Activated T-cell treated with anti-CD3 and anti-CD28 coated beads, Interleukin-2, amount 50 U/mL, for 4 hours (primary cell): ENCODE results near the gene DAB2IP. TPM values are rescaled to one million over a fixed set of nuclear protein-coding genes. Genes with fewer than 3 reads are reported as not detected.

Experiments used
- ATAC-seq, 2 donors: fragments of 200-7000 bp; cut with Tn5 transposase; one replicate each; pipeline ENCODE4 v1.10.0; 2021
- DNase-seq: peaks from one replicate; pipeline ENCODE4 v3.0.0-alpha.2; 2020
- H3K27me3 Mint-ChIP-seq: one replicate; pipeline ENCODE4 v1.8.0; 2021; ENCODE audit warnings: low read depth, mixed read lengths
- H3K36me3 Mint-ChIP-seq: one replicate; pipeline ENCODE4 v1.8.0; 2022; ENCODE audit warnings: mixed read lengths; ENCODE audit not compliant: insufficient read depth
- H3K4me1 Mint-ChIP-seq: one replicate; pipeline ENCODE4 v1.8.0; 2021; ENCODE audit warnings: low read depth, mixed read lengths
- H3K4me3 Mint-ChIP-seq: one replicate; pipeline ENCODE4 v1.8.0; 2021; ENCODE audit warnings: mild to moderate bottlenecking, moderate library complexity, mixed read lengths
- H3K9me3 Mint-ChIP-seq: one replicate; pipeline ENCODE4 v1.8.0; 2021; ENCODE audit warnings: mixed read lengths
- total RNA-seq, 3 donors: library from RNA; stranded (reverse); gene quantifications; one replicate each; pipeline ENCODE4 v1.2.1, GENCODE V29; 2021

The DAB2IP gene
- total RNA-seq, 3 donors from 2014 or later: 0.14 to 0.24 (median 0.18) TPM

- ATAC-seq (peak in 1 of 2 donors; percentile 34), DNase-seq (no peak)
- Mint-ChIP-seq H3K36me3 (no peaks in the 10 kb centered on the region), H3K4me3 (no peak overlapping the region), H3K4me1 (peaks cover 3% of the 10 kb centered on the region), H3K27me3 (peaks cover 14% of the 10 kb centered on the region), H3K9me3 (no peaks in the 10 kb centered on the region)
Measured at GRCh38 chr9:121634329-121635261, 16.8 kb upstream of the DAB2IP start.

GRCh38 chr9:121635300-121635876, 16.0 kb upstream of the DAB2IP start:
- H3K27me3 Mint-ChIP-seq: peaks cover 14% of the 10 kb centered on the region
- H3K36me3 Mint-ChIP-seq: no peaks in the 10 kb centered on the region
- DNase-seq: no peak
- H3K4me3 Mint-ChIP-seq: no peak overlapping the region
- no peaks in the 10 kb centered on the region for H3K9me3 Mint-ChIP-seq
- peaks cover 3% of the 10 kb centered on the region for H3K4me1 Mint-ChIP-seq
- no peak for ATAC-seq

- Mint-ChIP-seq H3K9me3 (no peaks in the 10 kb centered on the region), H3K4me3 (no peak overlapping the region), H3K4me1 (peaks cover 3% of the 10 kb centered on the region), H3K27me3 (peaks cover 10% of the 10 kb centered on the region), H3K36me3 (no peaks in the 10 kb centered on the region)
- DNase-seq (no peak), ATAC-seq (no peak)
Measured at GRCh38 chr9:121636341-121636865, 15.0 kb upstream of the DAB2IP start.

GRCh38 chr9:121636978-121637712, 14.3 kb upstream of the DAB2IP start:
- DNase-seq (no peak), ATAC-seq (no peak)
- Mint-ChIP-seq H3K9me3 (no peaks in the 10 kb centered on the region), H3K4me1 (peaks cover 3% of the 10 kb centered on the region), H3K27me3 (peaks cover 8% of the 10 kb centered on the region), H3K4me3 (no peak overlapping the region), H3K36me3 (no peaks in the 10 kb centered on the region)

GRCh38 chr9:121637713-121638220, 13.7 kb upstream of the DAB2IP start:
- H3K9me3 Mint-ChIP-seq: no peaks in the 10 kb centered on the region
- H3K4me1 Mint-ChIP-seq: peaks cover 3% of the 10 kb centered on the region
- no peak overlapping the region for H3K4me3 Mint-ChIP-seq
- DNase-seq: no peak
- ATAC-seq: no peak
- no peaks in the 10 kb centered on the region for H3K36me3 Mint-ChIP-seq
- H3K27me3 Mint-ChIP-seq: peaks cover 6% of the 10 kb centered on the region

- no peaks in the 10 kb centered on the region for H3K9me3 Mint-ChIP-seq
- ATAC-seq (no peak), DNase-seq (no peak)
- H3K27me3 Mint-ChIP-seq: peaks cover 6% of the 10 kb centered on the region
- H3K4me1 Mint-ChIP-seq: peaks cover 3% of the 10 kb centered on the region
- no peak overlapping the region for H3K4me3 Mint-ChIP-seq
- H3K36me3 Mint-ChIP-seq: no peaks in the 10 kb centered on the region
Measured at GRCh38 chr9:121638399-121638798, 13.0 kb upstream of the DAB2IP start.

- no peak for ATAC-seq
- H3K9me3 Mint-ChIP-seq: no peaks in the 10 kb centered on the region
- no peaks in the 10 kb centered on the region for H3K36me3 Mint-ChIP-seq
- no peak for DNase-seq
- H3K4me3 Mint-ChIP-seq: no peak overlapping the region
- H3K27me3 Mint-ChIP-seq: peaks cover 7% of the 10 kb centered on the region
- H3K4me1 Mint-ChIP-seq: peaks cover 3% of the 10 kb centered on the region
Measured at GRCh38 chr9:121638901-121639592, 12.4 kb upstream of the DAB2IP start.

- Mint-ChIP-seq H3K9me3 (no peaks in the 10 kb centered on the region), H3K27me3 (peaks cover 6% of the 10 kb centered on the region), H3K4me1 (no peaks in the 10 kb centered on the region), H3K4me3 (no peak overlapping the region), H3K36me3 (no peaks in the 10 kb centered on the region)
- no peak for DNase-seq
- no peak for ATAC-seq
Measured at GRCh38 chr9:121639619-121640018, 11.8 kb upstream of the DAB2IP start.

- Mint-ChIP-seq H3K27me3 (peaks cover 10% of the 10 kb centered on the region), H3K4me3 (no peak overlapping the region), H3K9me3 (no peaks in the 10 kb centered on the region), H3K4me1 (no peaks in the 10 kb centered on the region), H3K36me3 (no peaks in the 10 kb centered on the region)
- ATAC-seq: peak; percentile 32 to 63
- DNase-seq: no peak
Measured at GRCh38 chr9:121640076-121640475, 11.4 kb upstream of the DAB2IP start.

GRCh38 chr9:121640491-121641223, 10.8 kb upstream of the DAB2IP start:
- H3K9me3 Mint-ChIP-seq: no peaks in the 10 kb centered on the region
- H3K27me3 Mint-ChIP-seq: peaks cover 10% of the 10 kb centered on the region
- DNase-seq (no peak), ATAC-seq (no peak)
- H3K36me3 Mint-ChIP-seq: no peaks in the 10 kb centered on the region
- H3K4me1 Mint-ChIP-seq: no peaks in the 10 kb centered on the region
- no peak overlapping the region for H3K4me3 Mint-ChIP-seq

- Mint-ChIP-seq H3K4me1 (no peaks in the 10 kb centered on the region), H3K36me3 (no peaks in the 10 kb centered on the region), H3K4me3 (no peak overlapping the region), H3K27me3 (peaks cover 13% of the 10 kb centered on the region), H3K9me3 (no peaks in the 10 kb centered on the region)
- DNase-seq: no peak
- no peak for ATAC-seq
Measured at GRCh38 chr9:121641224-121641611, 10.2 kb upstream of the DAB2IP start.

GRCh38 chr9:121642758-121643157, 8.7 kb upstream of the DAB2IP start:
- no peaks in the 10 kb centered on the region for H3K36me3 Mint-ChIP-seq
- H3K9me3 Mint-ChIP-seq: no peaks in the 10 kb centered on the region
- ATAC-seq: no peak

GRCh38 chr9:121643473-121643872, 8.0 kb upstream of the DAB2IP start:
- Mint-ChIP-seq H3K36me3 (no peaks in the 10 kb centered on the region), H3K4me3 (no peak overlapping the region), H3K4me1 (no peaks in the 10 kb centered on the region), H3K9me3 (no peaks in the 10 kb centered on the region), H3K27me3 (peaks cover 21% of the 10 kb centered on the region)
- ATAC-seq (no peak), DNase-seq (no peak)

More at GRCh38 chr9:121642758-121643157, 8.7 kb upstream of the DAB2IP start:
- Mint-ChIP-seq H3K27me3 (peaks cover 19% of the 10 kb centered on the region), H3K4me1 (no peaks in the 10 kb centered on the region), H3K4me3 (no peak overlapping the region)
- DNase-seq: no peak
